Superior temporal gyrus (tissue), 1 donor: ENCODE measurements around the gene NATD1.

Experiments used
- DNase-seq: peaks from one replicate; pipeline ENCODE4 v3.0.0-alpha.2; 2016; ENCODE audit errors: extremely low spot score

The NATD1 gene

GRCh38 chr17:21275579-21276263 is 22.5 kb upstream of the NATD1 start:
- DNase-seq: peak; percentile 95

GRCh38 chr17:21275047-21275578 is 21.9 kb upstream of the NATD1 start:
- DNase-seq: no peak

GRCh38 chr17:21272881-21273792 is 19.9 kb upstream of the NATD1 start:
- no peak for DNase-seq

- no peak for DNase-seq
These were observed 19.0 kb upstream of the NATD1 start for GRCh38 chr17:21272250-21272649.

GRCh38 chr17:21271454-21272183 is 18.4 kb upstream of the NATD1 start:
- no peak for DNase-seq

GRCh38 chr17:21269394-21269793 is 16.2 kb upstream of the NATD1 start:
- no peak for DNase-seq

GRCh38 chr17:21268596-21269188 is 15.5 kb upstream of the NATD1 start:
- DNase-seq: no peak

- DNase-seq: no peak
These were observed 10.2 kb upstream of the NATD1 start for GRCh38 chr17:21263376-21263775.

GRCh38 chr17:21262259-21262993 is 9.2 kb upstream of the NATD1 start:
- no peak for DNase-seq

- DNase-seq: no peak
These were observed 5.4 kb upstream of the NATD1 start for GRCh38 chr17:21258593-21258992.

- no peak for DNase-seq
These were observed 634 bp upstream of the NATD1 start for GRCh38 chr17:21253646-21254441.

- no peak for DNase-seq
These were observed 868 bp downstream of the NATD1 start for GRCh38 chr17:21252289-21252795.

GRCh38 chr17:21251337-21252010 is 1.7 kb downstream of the NATD1 start:
- DNase-seq: no peak

GRCh38 chr17:21250854-21251253 is 2.4 kb downstream of the NATD1 start:
- no peak for DNase-seq

GRCh38 chr17:21249920-21250703 is 3.1 kb downstream of the NATD1 start:
- DNase-seq: no peak

GRCh38 chr17:21249086-21249795 is 4.0 kb downstream of the NATD1 start:
- no peak for DNase-seq

- DNase-seq: no peak
These were observed 4.7 kb downstream of the NATD1 start for GRCh38 chr17:21248500-21248899.
